GM19239 (cell line): ENCODE data around the gene NFU1.

Source experiments
- DNase-seq: peaks from one replicate; pipeline ENCODE4 v3.0.0; 2011; ENCODE audit warnings: low spot score; ENCODE audit not compliant: insufficient read length
- FAIRE-seq: peaks from 2 replicates; lab custom pipeline; 2011; peaks lifted over from hg19 to GRCh38; lab: Jason Lieb, UNC

Gene NFU1

GRCh38 chr2:69436938-69437750 is at the start of gene NFU1:
TSS of gene NFU1 (minus strand) at chr2:69437435. CDS start at chr2:69437422, 13 bp downstream.
- peak; percentile 92 for FAIRE-seq
- DNase-seq = peak; percentile 95

GRCh38 chr2:69483696-69484095 is 46.5 kb upstream of the NFU1 start:
- DNase-seq = no peak
- FAIRE-seq = peak; percentile 8

- DNase-seq = no peak
- no peak for FAIRE-seq
These were observed 45.8 kb upstream of the NFU1 start for GRCh38 chr2:69483024-69483423.

- no peak for DNase-seq
- FAIRE-seq = no peak
These were observed 45.2 kb upstream of the NFU1 start for GRCh38 chr2:69482471-69482870.

- FAIRE-seq = no peak
- no peak for DNase-seq
These were observed 44.2 kb upstream of the NFU1 start for GRCh38 chr2:69481421-69481820.

GRCh38 chr2:69477627-69478026 is 40.4 kb upstream of the NFU1 start:
- DNase-seq (no peak), FAIRE-seq (no peak)

- DNase-seq (no peak), FAIRE-seq (no peak)
These were observed 37.5 kb upstream of the NFU1 start for GRCh38 chr2:69474688-69475087.

- no peak for FAIRE-seq
- no peak for DNase-seq
These were observed 34.6 kb upstream of the NFU1 start for GRCh38 chr2:69471793-69472192.

GRCh38 chr2:69470911-69471310 is 33.7 kb upstream of the NFU1 start:
- FAIRE-seq = no peak

GRCh38 chr2:69469784-69470183 is 32.5 kb upstream of the NFU1 start:
- DNase-seq (no peak), FAIRE-seq (no peak)

More at GRCh38 chr2:69470911-69471310, 33.7 kb upstream of the NFU1 start:
- no peak for DNase-seq

GRCh38 chr2:69469375-69469774 is 32.1 kb upstream of the NFU1 start:
- no peak for DNase-seq
- no peak for FAIRE-seq

- no peak for DNase-seq
- no peak for FAIRE-seq
These were observed 29.5 kb upstream of the NFU1 start for GRCh38 chr2:69466728-69467127.

GRCh38 chr2:69465513-69466456 is 28.6 kb upstream of the NFU1 start:
- DNase-seq = no peak
- FAIRE-seq = no peak

GRCh38 chr2:69464575-69464974 is 27.3 kb upstream of the NFU1 start:
- DNase-seq = no peak
- FAIRE-seq = no peak

- DNase-seq (no peak), FAIRE-seq (no peak)
These were observed 25.5 kb upstream of the NFU1 start for GRCh38 chr2:69462780-69463179.

GRCh38 chr2:69461404-69461803 is 24.2 kb upstream of the NFU1 start:
- no peak for FAIRE-seq
- DNase-seq = no peak

GRCh38 chr2:69459936-69460335 is 22.7 kb upstream of the NFU1 start:
- DNase-seq = no peak
- no peak for FAIRE-seq

GRCh38 chr2:69456950-69457445 is 19.8 kb upstream of the NFU1 start:
- FAIRE-seq (no peak), DNase-seq (no peak)

- DNase-seq (no peak), FAIRE-seq (no peak)
These were observed 18.9 kb upstream of the NFU1 start for GRCh38 chr2:69456154-69456553.

GRCh38 chr2:69454976-69455375 is 17.7 kb upstream of the NFU1 start:
- no peak for DNase-seq

More at GRCh38 chr2:69454976-69455375, 17.7 kb upstream of the NFU1 start:
- FAIRE-seq = no peak
